ENCODE results near the gene UPK1B.
"Not testable (repeated sequence)": the region's sequence is repeated elsewhere in the genome, so short reads cannot be mapped to it uniquely, and the experiment has no call there.

The UPK1B gene

DNA sequence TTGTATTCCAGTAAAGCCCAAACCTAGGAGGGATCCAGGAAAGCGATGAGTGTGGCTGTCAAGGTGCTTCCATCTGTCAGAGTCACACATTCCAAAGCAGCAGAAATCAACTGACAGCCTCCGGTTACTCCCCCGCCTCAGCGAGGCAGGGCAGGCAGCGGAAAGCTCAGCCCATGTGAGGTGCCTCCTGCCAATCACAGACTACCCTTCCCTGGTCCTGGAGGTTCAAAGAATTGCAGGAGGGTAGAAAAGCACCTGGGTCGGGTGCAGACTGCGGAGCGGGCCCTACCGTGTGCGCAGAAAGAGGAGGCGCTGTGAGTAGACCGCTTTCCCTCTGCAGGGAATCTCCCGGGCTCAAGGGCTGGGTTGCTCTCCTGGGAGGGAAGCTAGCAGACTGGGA is at the start of gene UPK1B:
TSS of gene UPK1B (plus strand) at position 274 of the 400 bp plus-strand sequence. CDS start 13,144 bp downstream, outside the sequence.
- DNase-seq: no peak

DNA sequence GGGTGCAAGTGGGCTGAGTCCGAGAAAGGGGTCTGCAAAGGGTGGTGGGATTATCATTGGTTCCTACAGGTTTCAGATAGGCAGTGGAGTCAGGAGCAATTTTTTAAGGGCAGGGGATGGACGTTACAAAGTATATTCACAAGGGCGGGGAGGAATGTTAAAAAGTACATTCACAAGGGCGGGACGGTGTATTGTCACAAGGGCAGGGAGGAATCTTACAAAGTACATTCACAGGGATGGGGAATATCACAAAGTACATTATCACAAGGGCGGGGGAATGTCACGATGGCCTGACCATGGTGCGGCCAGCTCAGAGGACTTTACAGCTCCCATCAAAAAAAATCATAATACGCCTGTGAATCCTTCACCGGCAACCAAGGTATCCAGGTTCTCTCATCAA is 48.1 kb upstream of the UPK1B start:
- DNase-seq: no peak

DNA sequence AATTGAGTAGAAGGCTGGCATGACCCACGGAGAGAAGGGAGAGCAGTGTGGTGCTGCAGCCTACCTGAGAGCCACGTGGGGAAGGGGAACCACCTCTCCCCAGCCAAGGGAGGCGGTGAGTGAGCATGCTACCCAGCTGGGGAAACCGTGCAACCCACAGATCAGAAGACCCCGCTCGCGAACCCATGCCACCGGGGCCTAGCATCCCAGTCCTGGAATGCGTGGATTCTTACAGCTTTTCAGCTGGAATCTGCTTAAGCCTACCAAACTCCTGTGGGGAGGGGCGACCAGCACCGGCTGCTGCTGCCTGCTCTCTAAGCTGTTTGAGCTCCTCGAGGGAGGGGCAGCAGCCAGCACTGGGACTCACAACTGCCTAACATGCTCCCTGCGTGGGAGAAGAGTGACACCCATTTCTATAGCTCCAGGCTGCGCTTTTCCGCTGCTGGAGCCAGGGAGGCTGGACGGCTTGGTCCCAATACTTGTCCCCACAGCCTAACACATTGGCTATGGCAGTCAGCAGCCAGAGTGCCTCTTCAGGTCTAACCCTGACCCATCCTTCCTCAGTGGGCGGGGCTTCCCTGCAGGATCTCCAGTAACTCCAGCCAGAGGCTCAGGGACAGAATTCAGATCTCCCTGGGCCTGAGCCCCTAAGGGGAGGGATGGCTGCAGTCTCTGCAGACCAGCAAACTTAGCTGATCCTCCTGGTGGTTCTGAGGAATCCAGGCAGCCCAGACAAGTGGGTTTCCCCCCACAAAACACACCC is 47.5 kb upstream of the UPK1B start:
- no peak for DNase-seq

DNA sequence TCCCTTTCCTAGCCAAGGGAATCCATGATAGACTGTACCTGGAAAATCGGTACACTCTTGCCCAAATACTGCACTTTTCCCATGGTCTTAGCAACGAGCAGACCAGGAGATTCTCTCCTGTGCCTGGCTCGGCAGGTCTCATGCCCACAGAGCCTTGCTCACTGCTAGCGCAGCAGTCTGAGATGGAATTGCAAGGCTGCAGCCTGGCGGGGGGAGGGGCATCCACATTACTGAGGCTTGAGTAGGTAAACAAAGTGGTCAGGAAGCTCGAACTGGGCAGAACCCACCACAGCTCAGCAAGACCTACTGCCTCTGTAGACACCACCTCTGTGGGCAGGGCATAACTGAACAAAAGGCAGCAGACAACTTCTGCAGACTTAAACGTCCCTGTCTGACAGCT is 43.1 kb upstream of the UPK1B start:
- DNase-seq: not testable (repeated sequence)

DNA sequence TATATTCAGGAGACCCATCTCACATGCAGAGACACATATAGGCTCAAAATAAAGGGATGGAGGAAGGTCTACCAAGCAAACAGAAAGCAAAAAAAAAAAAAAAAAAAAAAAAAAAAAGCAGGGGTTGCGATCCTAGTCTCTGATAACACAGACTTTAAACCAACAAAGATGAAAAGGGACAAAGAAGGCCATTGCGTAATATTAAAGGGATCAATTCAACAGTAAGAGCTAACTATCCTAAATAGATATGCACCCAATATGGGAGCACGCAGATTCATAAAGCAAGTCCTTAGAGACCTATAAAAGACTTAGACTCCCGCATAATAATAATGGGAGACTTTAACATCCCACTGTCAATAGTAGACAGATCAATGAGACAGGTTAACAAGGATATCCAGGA is 41.1 kb upstream of the UPK1B start:
- not testable (repeated sequence) for DNase-seq

DNA sequence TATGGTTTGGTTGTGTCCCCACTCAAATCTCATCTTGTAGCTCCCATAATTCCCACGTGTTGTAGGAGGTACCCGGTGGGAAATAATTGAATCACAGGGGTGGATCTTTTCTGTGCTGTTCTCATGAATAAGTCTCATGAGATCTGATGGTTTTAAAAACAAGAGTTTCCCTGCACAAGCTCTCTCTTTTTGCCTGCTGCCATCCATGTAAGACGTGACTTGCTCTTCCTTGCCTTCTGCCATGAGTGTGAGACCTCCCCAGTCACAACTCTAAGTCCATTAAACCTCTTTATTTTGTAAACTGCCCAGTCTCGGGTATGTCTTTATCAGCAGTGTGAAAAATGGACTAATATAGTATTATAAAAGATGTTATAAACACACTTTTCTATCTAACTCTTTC is 34.0 kb upstream of the UPK1B start:
- not testable (repeated sequence) for DNase-seq

DNA sequence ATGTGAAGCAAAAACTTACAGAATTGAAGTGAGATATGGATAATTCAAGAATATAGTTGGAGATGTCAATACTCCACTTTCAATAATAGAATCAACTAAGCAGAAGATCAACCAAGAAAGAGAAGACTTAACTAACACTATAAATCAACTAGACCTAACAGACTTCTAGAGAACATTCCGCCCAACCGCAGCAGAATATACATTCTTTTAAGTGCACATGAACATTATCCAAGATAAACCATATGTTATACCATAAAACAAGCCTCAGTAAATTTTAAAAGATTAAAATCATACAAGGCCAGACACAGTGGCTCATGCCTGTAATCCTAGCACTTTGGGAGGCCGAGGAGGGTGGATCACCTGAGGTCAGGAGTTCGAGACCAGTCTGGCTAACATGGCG is 32.9 kb upstream of the UPK1B start:
- no peak for DNase-seq

DNA sequence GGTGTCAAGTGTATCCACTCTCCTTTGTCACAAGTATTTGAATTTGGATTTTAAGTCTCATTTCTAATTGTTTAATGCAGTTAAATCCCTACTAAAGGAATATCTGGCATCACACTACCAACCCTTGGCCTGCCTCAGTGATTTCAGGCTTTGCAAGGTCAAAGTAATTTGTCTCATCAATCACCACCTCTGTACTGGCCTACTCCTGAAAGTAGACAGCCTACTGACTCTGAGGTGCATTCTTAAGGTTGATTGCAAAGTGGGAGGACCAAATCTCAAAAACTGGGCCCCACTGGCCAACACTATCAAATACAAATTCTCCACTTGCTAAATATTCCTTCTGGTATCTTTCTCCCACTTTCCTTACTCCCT is 28.3 kb upstream of the UPK1B start:
- no peak for DNase-seq

DNA sequence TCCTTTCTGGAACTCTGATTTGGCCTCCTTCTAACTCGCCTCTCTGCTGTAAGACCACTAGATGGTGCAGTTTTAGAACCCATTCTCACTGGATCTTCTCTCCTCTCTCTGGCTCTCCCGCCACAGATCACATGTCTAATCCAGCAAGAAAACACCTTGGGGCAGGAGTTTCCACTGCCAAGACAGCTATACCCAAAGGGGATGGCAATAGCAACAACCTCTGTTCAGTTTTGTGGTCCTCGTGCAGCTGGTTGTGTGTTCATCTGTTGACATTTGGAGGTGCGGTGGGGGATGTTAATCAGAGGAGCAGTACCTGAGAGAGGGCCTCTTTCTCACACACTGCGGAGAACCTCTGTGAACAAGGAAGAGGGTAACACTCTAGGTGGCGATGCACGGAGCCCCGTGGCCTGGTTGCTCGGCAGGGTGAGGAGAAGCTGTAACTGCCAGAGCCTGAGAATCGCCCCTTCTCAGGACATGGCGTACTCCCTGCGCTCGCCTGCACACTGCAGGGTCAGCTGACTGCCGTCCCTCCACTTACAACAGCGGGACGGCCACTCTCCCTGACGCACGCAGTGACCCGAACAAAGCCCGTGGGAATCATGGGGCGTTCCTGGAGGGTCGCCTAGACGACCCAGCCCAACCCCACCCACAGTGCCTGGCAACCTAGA is 27.8 kb upstream of the UPK1B start, which contains the start of gene TEX55:
TSS of gene TEX55 (plus strand) at position 666 of the 668 bp plus-strand sequence. CDS start 25 bp downstream, outside the sequence.
- DNase-seq: peak; percentile 24

DNA sequence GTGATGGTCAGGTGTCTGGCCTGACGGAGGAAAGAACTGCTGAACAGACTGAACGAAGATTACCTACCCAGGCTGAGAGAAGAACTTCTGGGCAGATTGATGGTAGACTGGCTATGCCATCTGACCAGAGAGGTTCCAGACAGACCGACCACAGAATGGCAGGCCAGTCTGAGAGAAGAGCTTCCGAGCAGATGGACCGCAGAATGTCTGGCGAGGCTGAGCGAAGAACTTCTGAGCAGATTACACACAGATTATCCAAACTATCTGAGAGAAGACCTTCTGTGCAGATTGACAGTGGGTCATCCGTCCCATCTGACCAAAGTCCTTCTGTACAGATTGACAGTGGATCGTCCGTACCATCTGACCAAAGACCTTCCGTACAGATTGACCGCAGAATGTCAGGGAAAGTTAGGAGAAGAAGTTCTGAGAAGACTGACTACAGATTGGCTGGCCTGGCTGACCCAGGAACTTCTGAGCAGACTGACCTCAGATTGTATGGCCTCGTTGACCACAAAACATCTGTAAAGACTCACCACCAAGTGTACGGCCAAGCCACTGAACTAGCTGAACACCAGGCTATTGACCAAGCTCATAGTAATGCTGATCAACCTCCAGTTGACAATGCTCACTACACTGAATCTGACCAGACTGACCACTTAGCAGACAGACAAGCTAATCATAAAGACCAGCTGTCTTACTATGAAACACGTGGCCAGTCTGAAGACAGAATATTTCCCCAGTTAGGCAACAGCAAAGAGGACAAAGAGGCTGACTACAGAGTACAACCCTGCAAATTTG is 26.6 kb upstream of the UPK1B start:
- no peak for DNase-seq

DNA sequence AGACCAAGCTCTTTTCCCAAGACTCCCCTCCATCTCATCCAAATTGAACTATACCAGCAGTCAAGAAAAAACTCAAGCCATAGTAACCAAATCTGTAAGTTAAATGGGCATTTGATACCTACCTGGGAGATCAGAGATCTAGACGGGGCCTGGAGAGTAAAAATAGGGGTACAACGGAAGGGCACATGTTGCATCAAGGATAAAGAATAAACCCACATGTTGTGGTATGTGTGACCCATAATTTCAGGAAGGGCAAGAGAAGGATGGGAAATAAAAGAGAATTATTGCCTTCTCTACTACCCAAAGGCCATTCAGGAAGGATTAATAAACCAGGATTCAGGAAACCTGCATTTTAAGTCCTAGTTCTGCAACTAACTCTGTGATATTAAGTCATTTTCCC is 25.9 kb upstream of the UPK1B start:
- DNase-seq: no peak

DNA sequence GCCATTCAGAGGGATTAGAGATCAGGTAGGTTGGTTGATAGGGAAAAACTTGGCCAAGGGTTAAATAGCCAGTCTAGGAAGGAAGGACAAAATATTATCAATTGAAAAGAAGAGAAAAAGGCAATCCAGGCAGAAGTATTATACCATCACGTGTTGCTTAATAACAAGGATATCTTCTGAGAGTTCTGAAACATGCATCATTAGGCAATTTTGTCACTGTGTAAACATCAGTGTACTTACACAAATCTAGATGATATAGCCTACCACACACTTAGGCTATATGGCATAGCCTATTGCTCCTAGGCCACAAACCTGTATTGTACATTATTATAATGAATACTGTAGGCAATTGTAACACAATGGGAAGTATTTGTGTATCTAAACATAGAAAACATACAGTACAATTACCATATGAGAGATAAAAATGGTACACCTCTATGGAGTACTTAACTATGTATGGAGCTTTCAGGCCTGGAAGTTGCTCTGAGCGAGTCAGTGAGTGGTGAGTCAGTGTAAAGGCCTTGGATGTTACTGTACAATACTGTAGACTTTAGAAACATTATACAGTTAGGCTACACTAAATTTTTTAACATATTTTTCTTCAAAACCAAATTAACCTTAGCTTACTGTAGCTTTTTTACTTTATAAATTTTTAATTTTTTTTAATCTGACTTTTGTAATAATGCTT is 24.8 kb upstream of the UPK1B start:
- DNase-seq: no peak

DNA sequence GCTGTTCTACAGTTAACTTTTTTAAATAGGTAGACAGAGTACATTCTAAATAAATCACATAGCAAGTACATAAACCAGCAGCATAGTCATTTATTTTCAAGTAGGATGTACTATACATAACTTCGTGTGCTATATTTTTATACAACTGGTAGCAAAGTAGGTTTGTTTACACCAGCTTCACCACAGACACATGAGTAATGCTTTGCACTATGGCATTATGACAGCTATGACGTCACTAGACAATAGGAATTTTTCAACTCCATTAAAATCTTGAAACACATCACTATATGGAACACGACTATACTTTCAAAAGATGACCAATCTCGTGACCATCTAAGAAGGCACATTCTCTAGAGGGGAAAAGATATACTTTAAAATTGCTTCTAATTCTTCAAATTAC is 23.9 kb upstream of the UPK1B start:
- DNase-seq: no peak

DNA sequence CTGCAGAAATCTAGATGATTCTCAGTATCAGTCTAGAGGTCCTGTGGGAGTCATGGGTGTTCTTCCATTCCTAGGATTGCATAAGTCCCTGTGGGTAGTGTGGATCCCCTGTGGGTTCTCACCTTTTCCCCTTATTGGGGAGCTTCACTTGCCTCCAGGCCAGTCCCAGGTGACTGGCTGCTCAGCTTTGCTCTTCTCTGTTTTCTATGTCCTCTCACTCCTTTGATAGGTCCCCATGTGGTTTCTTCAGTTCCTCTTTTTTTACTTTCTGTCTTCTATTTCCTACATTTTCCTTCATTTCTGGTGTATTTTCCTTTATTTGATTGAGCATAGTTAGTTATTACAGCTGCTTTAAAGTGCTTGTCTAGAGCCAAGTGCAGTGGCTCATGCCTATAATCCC is 16.5 kb upstream of the UPK1B start:
- no peak for DNase-seq

DNA sequence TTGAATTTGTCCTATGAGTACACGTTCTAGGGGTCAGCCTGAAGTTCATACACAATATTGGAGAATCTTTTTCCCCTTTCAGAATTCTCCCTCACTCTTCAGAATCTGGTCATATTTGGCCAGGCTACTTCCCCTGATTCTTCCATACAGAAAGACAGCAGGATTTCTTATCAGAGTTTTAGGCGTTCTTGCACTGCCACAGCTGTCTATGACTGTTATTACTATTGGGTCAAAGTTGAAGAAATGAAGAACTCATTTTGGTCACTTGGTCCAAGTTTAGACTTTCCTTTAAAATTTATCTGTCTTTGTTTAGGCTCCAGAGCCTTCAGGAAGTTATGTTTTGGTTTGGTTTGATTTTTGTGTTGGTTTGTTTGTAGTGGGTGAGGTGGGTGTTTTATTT is 15.4 kb upstream of the UPK1B start:
- DNase-seq: no peak

DNA sequence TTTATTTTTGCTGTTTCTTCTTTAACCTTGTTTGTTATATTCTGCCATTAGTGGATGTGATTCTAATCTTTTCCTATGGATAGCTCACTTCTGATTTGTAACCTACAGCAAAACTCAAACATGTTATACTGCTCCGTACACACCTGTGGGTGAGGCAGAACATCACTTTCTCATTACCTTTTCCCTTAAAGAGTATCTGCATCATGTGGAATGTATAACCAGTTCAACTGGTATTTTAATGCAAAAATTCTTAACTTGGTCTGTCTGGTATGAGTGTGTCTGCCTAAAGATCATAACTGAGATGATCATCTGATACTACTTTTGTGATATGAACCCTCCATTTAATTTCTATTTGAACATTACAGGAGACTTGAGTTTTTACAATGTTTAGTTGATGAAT is 13.0 kb upstream of the UPK1B start:
- no peak for DNase-seq

DNA sequence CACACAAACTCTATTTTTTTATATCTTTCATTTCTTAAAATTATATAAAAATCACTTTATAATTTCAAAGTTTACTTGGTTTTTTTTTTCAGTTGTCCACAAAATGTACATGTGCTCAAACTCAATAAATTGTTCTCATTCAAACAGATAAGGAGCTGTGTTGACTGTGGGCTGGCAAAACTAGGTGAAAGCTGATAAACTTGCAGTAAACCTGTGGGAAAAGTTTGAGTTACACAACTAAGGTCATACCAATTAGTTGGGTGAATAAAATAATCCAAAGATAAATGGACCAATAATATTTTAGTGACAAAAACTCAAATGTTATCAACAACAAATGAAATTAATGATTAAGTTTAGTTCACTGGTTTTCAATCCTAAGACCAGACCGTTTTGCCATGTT is 12.6 kb upstream of the UPK1B start:
- no peak for DNase-seq

DNA sequence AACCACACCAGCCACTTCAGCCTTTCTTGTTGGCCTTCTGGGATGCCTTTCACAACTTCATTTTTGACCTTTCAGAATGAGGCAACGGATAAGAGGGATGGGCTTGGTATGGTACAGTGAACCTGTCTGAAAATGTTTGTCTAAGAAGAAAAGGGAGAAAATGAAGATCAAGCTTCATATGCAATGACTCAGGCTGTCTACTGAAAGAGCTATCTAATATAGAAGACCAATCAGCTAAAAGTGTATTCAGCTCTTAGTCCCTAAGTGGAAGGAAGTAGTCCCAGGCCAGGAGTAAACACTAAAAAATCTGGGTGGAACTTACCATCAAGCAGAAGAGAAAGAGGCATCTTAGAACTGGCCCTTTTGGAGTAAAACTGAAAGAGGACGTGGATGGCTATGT is 12.2 kb upstream of the UPK1B start:
- DNase-seq: no peak

DNA sequence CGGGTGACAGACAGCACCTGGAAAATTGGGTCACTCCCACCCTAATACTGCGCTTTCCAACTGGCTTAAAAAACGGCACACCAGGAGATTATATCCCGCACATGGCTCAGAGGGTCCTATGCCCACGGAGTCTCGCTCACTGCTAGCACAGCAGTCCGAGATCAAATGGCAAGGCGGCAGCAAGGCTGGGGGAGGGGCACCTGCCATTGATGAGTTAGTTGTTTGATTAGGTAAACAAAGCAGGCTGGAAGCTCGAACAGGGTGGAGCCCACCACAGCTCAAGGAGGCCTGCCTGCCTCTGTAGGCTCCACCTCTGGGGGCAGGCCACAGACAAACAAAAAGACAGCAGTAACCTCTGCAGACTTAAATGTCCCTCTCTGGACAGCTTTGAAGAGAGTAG is 8.7 kb upstream of the UPK1B start:
- DNase-seq: not testable (repeated sequence)

DNA sequence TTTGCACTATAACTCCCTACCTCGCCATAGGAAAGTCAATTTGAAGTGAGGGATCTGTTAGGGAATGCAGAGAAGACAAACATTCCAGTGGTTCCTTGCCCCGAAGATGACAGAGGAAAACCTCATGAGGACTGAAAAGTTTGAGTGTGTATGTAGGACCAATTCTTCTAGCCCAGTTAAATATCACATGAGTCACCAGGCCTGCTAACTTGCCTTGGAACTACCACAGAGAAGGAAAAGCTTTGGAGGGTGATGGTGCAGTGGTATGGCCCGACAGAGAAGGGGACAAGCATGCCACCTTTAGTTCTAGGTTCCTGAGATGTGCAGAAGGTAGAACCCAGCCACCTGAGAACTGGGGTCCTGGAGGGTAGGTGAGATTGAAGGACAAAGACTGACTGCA is 2.6 kb upstream of the UPK1B start:
- no peak for DNase-seq

DNA sequence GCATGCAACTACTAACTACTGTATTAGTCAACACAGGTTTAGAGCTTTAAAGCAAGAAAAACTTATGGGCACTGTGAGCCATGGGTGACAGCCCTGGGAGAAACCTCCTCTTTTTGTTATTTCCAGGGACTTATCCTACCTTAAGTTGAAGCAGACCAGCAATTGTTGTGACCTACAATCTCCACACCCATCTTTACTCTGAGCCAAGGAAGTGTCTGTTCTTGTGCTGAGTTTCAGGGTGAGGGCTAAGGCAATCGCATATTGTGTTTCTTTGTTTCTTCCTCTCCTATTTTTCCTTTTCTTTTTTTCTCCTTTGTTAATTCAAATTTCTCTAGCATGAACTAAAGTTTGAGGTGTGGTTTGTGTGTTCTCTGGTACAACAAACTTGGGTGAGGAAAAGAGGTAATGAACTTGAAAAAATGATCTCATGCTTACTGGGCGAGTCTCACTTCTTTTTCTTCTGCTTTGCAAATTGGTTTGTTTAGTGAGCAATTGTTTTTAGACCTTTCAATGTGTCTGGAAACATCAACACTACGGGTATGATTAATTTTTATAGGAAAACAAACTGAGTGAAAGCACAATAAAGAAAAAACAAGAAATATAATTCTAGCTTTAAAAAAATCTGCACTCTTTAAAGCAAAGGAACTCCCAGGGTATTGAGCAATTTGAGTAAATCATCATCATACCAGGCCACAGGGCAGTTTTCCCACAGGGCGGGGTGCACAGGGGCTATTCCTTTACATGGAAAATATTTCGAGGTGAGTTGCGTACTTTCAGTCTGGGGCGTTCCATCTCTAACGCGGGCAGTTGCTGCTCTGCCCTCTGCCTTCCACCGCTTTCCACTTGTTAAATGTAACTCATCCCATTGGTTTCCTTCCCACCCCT is 2.7 kb downstream of the UPK1B start:
- DNase-seq: no peak

DNA sequence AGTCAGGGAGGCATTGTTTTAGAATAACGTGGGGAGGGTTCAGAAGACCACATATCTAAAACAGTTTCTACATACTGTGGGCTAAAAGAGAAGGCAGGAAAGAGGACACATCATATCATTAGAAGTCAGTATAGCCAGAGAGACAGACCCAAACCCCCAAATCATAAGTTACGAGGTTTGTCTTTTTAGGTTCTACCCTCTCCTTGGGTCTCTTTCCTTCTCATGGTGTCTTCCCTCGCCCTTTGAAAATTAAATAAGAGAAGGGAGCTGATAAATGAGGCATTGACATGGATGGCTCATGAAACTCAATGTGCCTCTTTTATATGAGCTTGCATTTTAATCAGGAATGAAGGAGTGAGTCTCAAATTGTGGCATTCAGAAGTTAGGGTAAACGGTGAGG is 3.4 kb downstream of the UPK1B start:
- no peak for DNase-seq

All from CD4-positive, alpha-beta T cell treated with Interleukin-10 for 1 hour (primary cell).